Ishikawa (cell line): ENCODE measurements around the gene PTBP3.

Source experiments
- CEBPB ChIP-seq: IDR thresholded peaks from 2 replicates; pipeline ENCODE4 v1.6.1; 2012
- CREB1 ChIP-seq: IDR thresholded peaks from 2 replicates; pipeline ENCODE4 v1.6.1; 2012; ENCODE audit warnings: low read depth
- EGR1 ChIP-seq: IDR thresholded peaks from 2 replicates; pipeline ENCODE4 v1.6.1; 2012
- EP300 ChIP-seq: IDR thresholded peaks from 2 replicates; pipeline ENCODE4 v1.6.1; 2012; ENCODE audit warnings: borderline replicate concordance
- FOXM1 ChIP-seq: IDR thresholded peaks from 2 replicates; pipeline ENCODE4 v1.6.1; 2012; ENCODE audit warnings: low read depth, borderline replicate concordance
- MAX ChIP-seq: IDR thresholded peaks from 2 replicates; pipeline ENCODE4 v1.6.1; 2012
- NFIC ChIP-seq: IDR thresholded peaks from 2 replicates; pipeline ENCODE4 v1.6.1; 2012
- RAD21 ChIP-seq: IDR thresholded peaks from 2 replicates; pipeline ENCODE4 v1.6.1; 2012; ENCODE audit warnings: low read depth
- REST ChIP-seq: IDR thresholded peaks from 2 replicates; pipeline ENCODE4 v1.6.1; 2012; ENCODE audit warnings: low read depth, mild to moderate bottlenecking
- TAF1 ChIP-seq: IDR thresholded peaks from 2 replicates; pipeline ENCODE4 v1.6.1; 2012; ENCODE audit warnings: low read depth, mild to moderate bottlenecking
- TCF12 ChIP-seq: IDR thresholded peaks from 2 replicates; pipeline ENCODE4 v1.6.1; 2012; ENCODE audit warnings: low read depth
- TEAD4 ChIP-seq: IDR thresholded peaks from 2 replicates; pipeline ENCODE4 v1.6.1; 2012
- YY1 ChIP-seq: IDR thresholded peaks from 2 replicates; pipeline ENCODE4 v1.6.1; 2012; ENCODE audit warnings: low read depth
- ZBTB7A ChIP-seq: IDR thresholded peaks from 2 replicates; pipeline ENCODE4 v1.6.1; 2012; ENCODE audit warnings: low read depth
- TF ChIP-seq, protein P1 (sequence below): IDR thresholded peaks from 2 replicates; pipeline ENCODE4 v1.6.1; 2012

Gene PTBP3

GRCh38 chr9:112316258-112316943, 17.0 kb downstream of the PTBP3 start:
- TF ChIP-seq NFIC (no peak), TEAD4 (no peak), TCF12 (no peak), FOXM1 (no peak), REST (no peak), ZBTB7A (no peak)

- TF ChIP-seq EGR1 (no peak), CEBPB (no peak), TCF12 (no peak), TEAD4 (no peak), NFIC (no peak), RAD21 (no peak), ZBTB7A (no peak), FOXM1 (no peak), MAX (no peak), YY1 (no peak), TAF1 (no peak), REST (no peak), CREB1 (no peak), EP300 (no peak)
- TF ChIP-seq, protein P1, sequence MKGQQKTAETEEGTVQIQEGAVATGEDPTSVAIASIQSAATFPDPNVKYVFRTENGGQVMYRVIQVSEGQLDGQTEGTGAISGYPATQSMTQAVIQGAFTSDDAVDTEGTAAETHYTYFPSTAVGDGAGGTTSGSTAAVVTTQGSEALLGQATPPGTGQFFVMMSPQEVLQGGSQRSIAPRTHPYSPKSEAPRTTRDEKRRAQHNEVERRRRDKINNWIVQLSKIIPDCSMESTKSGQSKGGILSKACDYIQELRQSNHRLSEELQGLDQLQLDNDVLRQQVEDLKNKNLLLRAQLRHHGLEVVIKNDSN: no peak
Measured at GRCh38 chr9:112315331-112316257, 17.8 kb downstream of the PTBP3 start.

GRCh38 chr9:112312139-112312538, 21.3 kb downstream of the PTBP3 start:
- TF ChIP-seq EGR1 (no peak), TEAD4 (no peak), YY1 (no peak), RAD21 (no peak), NFIC (no peak), ZBTB7A (no peak), TCF12 (no peak), CREB1 (no peak), FOXM1 (no peak), MAX (no peak), TAF1 (no peak), CEBPB (no peak), EP300 (no peak), REST (no peak)
- TF ChIP-seq, protein P1: no peak

DNA sequence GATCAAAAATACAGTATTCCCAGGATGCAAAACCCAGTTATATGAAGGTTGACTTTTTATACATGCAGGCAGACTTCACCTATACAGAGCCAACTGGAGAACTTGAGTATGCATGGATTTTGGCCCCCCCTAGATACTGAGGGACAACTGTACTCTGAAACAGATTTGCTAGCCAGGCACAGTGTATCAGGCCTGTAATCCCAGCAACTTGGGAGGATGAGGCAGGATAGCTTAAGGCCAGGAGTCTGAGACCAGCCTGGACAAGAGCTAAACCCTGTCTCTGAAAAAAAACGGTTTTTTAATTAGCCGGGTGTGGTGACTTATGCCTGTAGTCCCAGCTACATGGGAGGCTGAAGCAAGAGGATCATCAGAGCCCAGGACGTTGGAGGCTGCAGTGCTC, 21.9 kb downstream of the PTBP3 start:
- no peak for TF ChIP-seq CEBPB
- no peak for TF ChIP-seq EP300
- no peak for TF ChIP-seq YY1
